CD4-positive, alpha-beta T cell treated with Interleukin-17A for 1 hour (primary cell): Measurements from ENCODE around the gene STMP1.

Source experiments
- DNase-seq: peaks from one replicate; pipeline ENCODE4 v3.0.0-alpha.2; 2020

STMP1 gene

DNA sequence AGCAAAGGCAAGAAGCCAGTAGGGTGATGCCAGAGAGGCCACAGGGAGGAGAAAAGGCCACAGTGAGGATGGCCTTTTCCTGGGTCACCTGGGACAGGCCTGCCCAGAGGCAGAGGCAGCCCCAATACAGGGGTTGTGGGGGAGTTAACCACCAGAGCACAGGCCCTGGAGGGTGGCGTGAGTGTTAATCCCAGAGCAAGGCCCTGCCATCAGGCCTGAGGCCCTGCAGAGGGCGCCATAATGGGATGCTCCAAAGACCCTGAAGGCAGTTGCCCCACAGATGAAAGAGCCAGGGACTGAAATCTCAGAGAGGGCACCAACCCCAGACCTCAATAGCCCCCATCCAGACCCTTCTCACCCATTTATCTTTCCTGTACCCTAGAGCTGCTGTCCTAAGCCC is 41.8 kb downstream of the STMP1 start:
- DNase-seq = no peak

- no peak for DNase-seq
These were observed 42.4 kb downstream of the STMP1 start for GRCh38 chr7:135704698-135705097.

DNA sequence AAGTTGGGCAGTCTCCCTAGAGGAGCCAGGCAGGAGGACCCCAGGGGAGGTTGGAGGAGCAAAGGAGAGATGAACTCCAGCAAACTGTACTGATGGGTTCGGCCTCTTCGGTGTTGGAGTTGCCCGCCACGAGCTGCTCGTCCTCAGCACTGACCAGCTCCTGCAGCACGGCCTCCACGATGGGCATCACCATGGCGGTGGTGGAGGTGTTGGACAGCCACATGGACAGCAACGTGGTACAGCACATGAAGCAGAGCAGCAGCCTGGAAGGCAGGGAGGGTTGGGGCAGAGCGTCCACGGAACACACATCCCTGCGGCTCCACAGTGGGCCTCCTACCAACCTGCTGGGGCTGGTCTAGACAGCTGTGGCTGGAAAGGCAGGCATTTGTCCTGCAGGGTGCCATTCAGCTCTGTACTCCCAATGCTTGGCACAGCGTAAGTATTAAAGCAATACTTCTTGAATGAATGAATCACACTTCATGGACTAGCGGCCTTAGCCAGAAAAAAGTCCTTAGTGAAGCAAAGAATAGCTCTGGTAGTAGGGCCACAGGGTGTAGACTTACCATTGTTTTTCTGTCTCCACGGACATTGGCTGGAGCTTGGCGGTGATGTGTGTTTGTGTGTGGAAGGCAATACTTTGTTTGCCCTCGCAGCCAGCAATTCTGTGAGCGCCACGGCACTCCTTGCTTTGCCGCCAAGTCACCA is 43.9 kb downstream of the STMP1 start:
- no peak for DNase-seq

DNA sequence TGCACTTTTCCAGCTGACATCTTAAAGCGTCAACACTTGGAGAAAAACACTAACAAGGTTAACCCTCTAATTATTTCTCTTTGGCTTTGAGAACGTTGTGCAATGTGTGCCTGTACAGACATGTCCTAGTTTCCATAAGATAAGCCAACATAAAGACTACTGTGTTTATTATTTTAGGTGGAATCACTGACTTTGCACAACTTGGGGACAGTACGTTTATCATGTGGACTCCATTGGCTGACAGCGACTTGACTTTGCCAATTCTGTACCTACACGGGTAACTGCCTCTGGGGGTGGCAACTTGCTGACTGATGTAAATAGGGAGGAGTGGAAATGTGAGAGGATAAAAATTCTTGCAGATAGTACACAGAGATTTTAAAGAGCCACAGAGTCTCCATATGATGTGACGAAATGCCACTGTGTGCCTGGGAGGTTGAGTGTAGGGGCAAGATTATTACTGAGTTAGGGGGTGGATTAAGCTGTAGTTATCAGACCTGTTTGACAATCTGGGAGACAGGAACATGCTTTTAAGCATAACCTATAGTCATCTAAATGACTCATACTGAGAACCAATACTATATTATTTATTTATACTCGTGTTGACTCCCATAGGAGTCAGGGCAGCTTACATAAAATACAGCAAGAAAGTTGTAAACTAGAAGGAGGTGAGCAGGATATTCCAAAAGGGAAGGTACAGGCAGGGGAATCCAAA is 44.7 kb downstream of the STMP1 start:
- no peak for DNase-seq

DNA sequence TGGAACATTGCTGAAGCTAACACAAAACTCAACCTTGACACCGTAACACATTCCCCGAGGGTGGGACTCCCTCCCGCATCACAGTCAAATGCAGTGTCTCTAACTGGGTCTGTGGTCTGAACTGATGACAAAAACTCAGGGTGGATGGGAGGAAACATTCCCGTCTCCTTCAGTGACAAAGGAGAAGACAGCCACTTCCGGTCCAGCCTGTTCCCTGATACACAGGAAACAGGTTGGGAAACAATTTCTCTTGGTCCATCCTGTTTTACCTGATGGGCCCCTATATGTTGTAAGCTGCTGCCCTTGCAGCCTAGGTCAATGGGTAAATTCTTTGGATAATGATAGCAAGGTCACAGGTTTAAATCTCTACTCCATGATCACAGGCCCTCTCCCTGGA is 45.3 kb downstream of the STMP1 start:
- no peak for DNase-seq

- DNase-seq = no peak
These were observed 45.7 kb downstream of the STMP1 start for GRCh38 chr7:135708041-135708440.

GRCh38 chr7:135709508-135709907 is 47.2 kb downstream of the STMP1 start:
- DNase-seq = no peak

- DNase-seq = peak; percentile 2
These were observed 48.3 kb downstream of the STMP1 start for GRCh38 chr7:135710417-135711138.

- DNase-seq = no peak
These were observed 48.8 kb downstream of the STMP1 start for GRCh38 chr7:135711139-135711469.

DNA sequence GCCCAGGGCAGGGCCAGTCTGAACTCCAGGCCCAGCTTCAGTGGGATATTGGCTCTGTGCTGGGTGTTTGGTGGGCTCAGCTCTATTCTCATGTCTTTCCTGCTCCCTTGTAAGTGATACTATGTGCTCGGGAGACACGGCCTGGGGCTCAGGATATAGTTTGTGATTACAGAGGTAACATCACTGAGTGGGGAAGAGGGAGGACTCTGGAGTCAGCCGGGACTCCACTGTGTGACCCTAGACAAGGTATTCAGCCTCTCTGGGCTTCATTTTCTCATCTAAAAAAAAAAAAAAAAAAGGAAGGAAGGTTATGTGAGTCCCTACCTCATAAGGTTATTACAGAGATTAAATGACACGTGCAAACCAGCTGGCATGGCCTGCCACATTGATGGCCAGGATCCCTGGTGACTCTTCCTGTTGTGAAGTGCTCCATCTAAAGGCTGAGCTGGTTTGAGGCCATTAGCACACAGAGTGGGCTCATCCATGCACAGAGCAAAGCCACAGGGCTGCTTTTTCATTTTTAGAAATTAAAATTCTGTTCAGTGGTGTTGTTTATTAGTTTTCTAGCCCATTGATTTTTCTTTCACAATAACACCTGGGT is 50.0 kb downstream of the STMP1 start:
- no peak for DNase-seq

DNA sequence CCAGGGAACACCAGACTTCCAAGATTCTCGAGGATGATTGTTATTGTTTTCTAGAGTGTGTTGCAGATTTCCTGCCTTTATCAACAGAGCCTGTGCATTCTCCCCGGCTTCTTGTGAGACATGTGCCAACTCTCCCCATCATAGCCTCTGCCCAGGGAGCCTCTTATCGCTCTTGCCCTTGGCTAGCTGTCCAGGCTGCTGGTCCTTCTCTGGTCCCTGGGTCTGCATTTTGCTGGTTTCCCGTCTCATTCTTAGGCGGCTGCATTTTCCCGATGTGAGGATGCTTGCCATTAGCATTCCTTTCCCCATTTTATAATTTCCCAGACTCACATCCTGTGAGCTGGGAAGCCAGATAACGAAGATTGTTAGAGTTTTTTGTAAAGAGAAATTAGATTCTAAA is 50.5 kb downstream of the STMP1 start:
- DNase-seq = no peak

DNA sequence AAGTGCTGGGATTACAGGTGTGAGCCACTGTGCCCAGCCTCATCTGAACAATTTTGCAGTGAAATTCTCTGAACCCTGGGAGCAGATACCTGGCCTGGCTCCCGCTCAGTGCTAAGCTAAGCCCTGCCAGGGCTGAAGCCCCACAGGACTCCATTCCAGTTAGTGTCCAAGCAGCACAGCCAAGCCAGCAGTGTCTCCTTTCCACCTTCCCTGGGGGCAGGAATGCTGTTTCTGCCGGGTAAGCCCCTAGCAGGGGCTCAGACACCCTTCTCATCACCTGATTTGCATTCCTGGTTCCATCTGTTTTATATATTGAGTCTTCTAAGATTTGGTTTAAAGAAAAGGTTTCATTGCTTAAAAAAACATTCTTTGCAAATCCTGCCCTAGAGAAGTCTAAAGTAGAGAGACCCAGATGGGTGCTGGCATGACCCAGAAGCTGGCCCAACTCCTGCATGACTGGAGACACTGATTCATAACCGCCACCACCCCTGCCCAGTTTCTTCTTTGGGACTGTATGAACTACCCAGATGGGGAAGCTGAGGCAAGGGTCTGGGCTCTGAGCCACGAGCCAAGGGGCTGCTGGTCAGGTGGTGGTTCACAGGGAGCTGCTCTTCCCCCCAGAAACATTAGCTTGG is 51.6 kb downstream of the STMP1 start:
- no peak for DNase-seq

- no peak for DNase-seq
These were observed 52.3 kb downstream of the STMP1 start for GRCh38 chr7:135714534-135715009.

DNA sequence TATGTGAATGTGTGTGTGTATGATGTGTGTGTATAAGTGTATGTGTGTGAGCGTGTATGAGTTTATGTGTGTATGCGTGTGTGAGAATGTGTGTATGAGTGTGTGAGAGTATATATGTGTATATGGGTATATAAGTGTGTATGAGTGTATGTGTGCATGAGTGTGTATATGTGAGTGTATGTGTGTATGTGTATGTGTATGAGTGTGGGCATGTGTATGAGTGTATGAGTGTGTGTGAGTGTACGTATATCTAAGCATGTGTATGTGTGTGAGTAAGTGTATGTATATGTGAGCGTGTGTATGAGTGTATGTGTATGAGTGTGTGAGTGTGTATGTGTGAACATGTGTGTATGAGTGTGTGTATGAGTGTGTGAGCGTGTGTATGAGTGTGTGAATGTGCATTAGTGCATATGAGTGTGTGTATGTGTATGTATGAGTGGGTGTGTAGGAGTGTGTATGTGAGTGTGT is 52.8 kb downstream of the STMP1 start:
- no peak for DNase-seq

GRCh38 chr7:135715673-135716072 is 53.4 kb downstream of the STMP1 start:
- DNase-seq = no peak

DNA sequence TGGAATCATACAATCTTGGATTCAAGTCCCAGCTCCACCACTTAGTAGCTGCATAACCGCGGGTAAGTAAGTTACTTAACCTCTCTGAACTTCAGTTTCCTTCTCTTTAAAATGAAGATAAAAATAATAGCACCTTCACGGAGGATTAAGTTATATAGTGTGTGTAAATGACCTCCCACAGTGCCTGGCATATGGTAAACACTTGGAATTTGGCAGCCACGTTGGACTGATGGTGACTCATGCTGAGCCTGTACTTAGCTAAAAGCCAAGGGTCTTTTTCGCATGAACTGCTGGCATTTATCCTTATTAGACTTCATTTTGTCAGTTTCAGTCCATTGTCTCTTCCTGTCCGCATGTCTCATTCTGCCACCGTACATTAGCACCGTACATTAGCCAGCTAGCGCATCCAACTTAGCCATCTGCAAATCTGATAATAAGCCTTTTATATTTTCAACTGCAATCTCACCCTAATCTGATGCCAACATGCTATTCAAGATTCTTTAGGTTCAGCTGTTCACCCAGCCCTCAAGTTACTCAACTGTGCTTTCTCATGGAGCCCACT is 54.4 kb downstream of the STMP1 start:
- DNase-seq = no peak

DNA sequence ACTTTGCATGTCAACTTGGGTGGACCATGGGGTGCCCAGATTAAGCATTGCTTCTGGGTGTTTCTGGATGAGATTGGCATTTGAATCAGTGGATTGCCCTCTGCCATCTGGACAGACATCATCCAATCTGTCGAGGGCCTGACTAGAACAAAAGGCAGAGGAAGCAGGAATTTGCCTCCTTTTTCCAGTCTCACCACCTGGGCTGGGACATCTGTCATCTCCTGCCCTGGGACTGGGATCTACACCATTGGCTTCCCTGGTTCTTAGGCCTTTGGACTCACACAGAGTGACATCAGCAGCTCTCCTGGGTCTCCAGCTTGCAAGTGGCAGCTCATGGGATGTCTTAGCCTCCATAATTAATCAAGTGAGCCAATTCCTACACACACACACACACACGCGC is 55.4 kb downstream of the STMP1 start:
- DNase-seq = no peak

DNA sequence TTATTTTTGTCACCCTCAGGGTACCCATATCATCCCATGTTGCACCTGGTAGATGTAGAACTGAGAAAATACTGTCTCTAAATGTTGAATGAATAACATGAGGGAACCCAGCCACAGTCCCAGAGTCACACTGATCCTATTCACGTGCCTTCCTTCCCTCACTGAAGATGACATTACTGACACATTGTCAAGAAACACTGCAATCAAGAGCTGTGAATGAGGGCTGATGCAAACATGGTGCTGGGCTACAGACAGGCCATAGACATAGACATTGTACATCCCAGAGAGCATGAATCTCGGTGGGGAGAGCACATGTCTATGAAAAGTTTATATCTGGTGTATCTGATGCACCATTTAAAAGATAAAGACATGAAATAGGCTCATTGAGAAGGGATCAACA is 55.9 kb downstream of the STMP1 start:
- no peak for DNase-seq

GRCh38 chr7:135718794-135719437 is 56.6 kb downstream of the STMP1 start:
- no peak for DNase-seq

GRCh38 chr7:135719688-135720087 is 57.4 kb downstream of the STMP1 start:
- DNase-seq = no peak

- DNase-seq = no peak
These were observed 59.0 kb downstream of the STMP1 start for GRCh38 chr7:135721198-135721820.

GRCh38 chr7:135723411-135723810 is 61.1 kb downstream of the STMP1 start:
- DNase-seq = no peak
